Ureter (tissue), 1 donor: Measurements from ENCODE around the gene HNRNPH3. TPM values are rescaled to one million over a fixed set of nuclear protein-coding genes. Genes with fewer than 3 reads are reported as not detected.
"Not testable (repeated sequence)": the region's sequence is repeated elsewhere in the genome, so short reads cannot be mapped to it uniquely, and the experiment has no call there.

Experiments used
- DNase-seq: peaks from one replicate; pipeline ENCODE4 v3.0.0-alpha.2; 2020; ENCODE audit warnings: low spot score
- total RNA-seq: library from RNA; stranded (reverse); gene quantifications from one replicate; pipeline ENCODE4 v1.2.4, GENCODE V29; 2023
- donor health status: DM: yes; HTN: yes; CAD: no.

The HNRNPH3 gene
- total RNA-seq, result 103 TPM

- peak; percentile 99 for DNase-seq
Measured at GRCh38 chr10:68331455-68332258, at the start of gene HNRNPH3. HNRNPH3 (plus strand) TSS chr10:68332064; CDS start chr10:68337222, 5,158 bp downstream.

DNA sequence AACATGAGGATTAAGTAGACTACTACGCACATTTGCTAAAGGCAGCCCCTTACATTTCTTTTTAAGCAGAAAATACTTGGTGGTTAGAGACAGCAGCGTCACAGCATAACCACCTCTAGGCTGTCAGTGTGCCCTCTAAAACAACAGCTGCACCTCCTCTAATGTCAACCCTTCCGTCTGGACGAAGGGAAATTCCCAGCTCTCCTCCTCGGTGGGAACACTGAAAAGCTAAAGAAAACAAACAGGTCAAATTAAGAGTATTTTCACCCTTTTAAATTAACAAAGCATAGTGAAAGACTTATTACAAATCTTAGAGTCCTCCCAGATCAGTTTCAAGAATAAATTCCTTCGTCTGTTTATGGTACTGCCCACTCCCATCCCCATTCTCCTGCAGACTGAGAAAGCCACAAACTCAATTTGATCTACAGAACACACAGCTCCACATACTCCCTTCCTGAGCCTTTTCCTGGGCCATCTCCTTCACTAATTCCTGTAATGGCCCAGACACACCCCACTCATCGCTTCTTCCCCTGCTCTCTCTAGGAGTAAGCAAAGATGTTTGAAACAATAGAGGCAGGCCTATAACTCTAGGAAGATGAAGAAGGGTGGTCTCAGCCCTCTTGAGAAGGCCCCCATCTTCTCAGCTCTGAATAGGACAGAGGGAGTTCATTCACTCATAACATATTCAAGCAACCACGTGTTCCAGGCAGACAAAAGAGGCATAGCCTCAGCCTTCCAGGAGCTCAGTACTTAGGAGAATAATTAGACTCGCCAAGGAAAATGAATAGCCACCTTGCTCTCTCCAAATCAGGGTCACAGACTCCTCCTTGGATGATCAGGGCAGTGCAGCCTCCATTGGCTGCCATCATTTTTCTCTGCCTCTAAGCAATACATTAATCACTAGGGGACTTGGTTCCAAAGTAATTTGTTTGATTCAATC is 47.5 kb upstream of the HNRNPH3 start:
- DNase-seq, result no peak

DNA sequence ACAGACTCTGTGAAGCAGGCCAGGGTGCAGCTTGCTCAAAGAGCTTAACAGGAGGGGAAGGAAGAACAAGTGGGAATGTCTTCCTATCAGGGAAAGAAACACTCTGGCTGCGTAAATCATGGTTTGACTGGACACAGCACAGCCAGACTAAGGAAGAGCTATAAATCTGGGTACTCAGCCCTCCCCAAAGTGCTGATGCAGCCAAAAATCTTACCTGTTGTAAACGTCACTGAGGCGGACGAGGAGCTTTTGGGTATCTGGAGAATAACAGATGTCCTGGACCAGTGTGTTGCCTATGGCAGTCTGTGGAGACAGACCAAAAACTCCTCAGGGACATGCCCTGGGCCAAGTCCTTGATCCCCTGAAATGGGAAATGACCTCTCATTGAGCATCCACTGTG is 43.1 kb upstream of the HNRNPH3 start:
- no peak for DNase-seq

DNA sequence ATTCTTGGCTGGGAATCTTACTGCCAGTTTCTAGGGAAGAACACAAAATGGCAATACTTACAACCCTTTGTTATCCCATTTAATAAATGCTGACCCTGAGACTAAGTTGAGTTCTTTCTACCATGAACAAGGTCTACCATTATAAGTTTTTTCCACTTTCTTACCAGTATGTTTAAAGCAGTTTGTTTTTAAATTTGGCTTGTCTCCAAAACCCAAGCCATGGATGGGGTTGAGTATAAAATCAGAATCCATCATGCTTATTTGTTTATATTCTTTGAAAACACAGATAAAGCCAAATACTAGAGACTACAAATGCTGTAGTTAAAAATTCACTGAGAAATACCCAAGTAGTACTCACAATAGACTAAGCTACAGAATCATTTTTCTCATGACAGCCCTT is 41.1 kb upstream of the HNRNPH3 start:
- no peak for DNase-seq

DNA sequence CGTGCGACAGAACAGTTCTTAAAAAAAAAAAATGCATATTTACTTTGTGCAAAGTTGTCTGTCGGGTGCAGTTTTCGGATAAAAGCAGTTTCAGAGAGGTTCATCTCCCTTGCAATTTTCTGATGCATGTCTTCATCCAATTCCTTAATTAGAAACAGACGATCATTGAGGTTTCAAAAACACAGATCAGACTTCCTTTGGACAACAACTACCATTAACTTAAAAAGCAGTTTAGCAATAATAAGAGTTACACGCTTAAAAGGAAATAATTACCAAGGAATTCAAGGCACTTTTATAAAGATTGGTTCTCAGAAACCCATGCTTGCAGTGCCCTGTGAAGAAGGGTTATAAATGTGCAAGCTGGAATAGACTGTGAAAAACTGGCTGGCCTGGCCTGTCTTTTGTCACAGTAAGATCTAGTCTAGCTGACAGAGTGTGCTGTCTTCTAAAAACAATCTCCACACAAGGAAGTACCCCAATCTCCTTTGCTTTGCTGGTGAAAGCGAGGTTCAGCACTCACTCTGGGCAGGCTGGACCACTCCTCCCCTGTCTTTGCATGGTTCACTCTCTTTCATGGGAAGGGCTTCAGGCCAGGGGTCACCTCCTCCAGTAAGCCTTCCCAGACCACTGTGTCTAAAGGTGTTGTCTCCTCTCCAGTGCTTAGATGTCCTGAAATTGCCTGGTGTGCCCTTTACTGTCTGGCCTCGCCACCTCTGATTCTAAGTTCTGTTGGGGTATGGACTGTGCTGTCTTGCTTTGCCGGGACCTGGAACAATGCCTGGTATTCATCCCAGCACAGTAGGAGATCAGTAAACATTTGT is 34.8 kb upstream of the HNRNPH3 start:
- DNase-seq, result no peak

DNA sequence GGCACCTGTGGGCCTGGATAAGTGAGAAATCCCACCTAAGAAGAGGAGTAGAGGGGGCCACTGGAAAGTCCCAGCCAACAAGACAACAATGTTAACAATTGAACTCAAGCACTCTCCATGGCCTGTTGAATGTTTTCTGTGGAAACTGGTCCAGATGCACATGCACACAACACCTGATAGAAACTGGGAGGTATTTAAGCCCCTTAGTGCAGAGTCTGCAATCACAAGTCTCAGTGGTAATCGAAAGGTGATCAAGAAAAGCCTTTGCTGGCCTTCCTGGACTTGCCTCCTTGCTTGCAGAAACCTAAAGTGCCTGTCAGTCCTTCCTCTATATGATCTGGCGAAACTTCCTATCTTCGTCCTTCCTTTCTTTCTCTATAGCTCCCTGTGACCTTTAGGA is 30.6 kb upstream of the HNRNPH3 start:
- no peak for DNase-seq

DNA sequence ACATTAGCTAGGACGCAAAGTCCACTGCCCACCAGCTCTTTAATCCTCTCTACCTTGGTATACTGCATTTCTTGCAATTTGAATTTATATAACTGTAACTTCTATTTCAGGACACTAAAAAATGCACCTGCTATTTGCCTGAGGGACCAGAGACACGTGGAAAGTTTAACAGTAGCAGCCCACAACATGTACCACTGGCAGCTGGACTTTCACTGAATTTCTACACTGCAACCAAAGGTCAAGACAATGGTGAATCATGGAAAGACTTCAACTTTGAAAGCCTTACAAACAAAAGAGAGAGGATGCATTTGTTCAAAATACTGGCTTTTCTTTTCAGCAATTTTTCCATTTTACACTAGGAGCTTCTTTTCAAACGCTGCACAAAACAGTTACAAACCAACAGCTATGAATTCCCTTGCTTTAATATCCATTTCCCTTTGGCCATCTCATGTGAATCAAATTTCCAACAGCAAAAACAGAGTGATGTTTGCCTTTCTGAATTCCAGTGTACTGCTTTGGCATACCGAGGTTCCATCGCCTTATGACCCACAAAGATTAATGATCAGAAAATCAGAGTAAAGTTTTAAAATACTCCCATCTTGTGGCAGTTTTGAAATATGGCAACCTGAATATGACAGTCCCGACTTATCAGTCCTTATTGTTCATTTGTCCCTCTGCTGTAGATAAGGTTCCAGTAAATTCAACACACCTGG is 29.9 kb upstream of the HNRNPH3 start:
- DNase-seq, result no peak

DNA sequence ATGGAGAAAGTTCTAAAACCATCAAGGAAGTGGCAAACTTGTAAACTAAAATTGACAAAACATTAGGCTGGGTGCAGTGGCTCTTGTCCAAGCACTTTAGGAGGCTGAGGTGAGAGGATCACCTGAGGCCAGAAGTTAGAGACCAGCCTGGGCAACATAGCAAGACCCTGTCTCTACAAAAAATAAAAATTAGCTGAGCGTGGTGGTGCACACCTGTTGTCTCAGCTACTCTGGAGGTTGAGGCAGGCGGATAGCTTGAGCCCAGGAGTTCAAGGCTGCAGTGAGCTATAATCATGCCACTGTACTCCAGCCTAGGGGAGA is 29.4 kb upstream of the HNRNPH3 start:
- DNase-seq, result no peak

DNA sequence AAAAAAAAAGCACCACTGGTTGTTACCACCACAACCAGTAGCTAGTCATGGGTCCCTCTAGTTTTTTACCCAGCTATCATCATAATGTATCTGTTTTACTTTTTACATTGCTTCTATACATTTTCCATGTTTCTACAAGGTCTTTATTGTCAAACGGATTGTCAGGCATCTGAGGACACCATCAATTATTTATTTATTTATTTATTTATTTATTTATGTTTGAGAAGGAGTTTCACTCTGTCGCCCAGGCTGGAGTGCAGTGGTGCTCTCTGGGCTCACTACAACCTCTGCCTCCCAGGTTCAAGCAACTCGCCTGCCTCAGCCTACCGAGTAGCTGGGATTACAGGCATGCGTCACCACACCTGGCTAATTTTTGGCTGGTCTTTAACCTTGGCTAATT is 29.0 kb upstream of the HNRNPH3 start:
- no peak for DNase-seq

DNA sequence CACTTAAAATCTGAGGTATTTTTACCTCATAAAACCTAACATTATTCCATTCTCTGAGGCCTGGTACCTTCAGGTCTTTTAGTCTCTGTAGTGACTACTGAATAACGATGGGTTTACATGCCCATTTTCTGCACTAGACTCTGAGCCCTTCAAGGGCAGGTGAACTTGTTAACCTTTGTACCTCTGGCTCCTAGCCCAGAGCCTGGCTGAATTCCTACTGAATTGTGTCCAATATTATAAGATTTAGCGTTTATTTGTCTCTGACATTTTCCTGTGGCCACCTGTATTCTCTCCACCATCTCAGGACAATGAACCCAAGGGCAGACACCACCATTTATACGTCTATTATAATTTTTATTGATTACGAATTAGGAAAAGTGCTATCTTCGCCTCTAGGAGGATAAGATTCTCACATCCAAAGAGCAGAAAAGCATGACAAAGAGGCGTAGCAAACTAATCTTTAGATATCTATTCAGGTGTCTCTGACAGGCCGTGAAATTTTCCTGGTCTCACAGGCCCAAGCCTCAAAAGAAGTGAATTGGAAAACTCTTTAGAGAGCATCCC is 27.9 kb upstream of the HNRNPH3 start:
- no peak for DNase-seq

DNA sequence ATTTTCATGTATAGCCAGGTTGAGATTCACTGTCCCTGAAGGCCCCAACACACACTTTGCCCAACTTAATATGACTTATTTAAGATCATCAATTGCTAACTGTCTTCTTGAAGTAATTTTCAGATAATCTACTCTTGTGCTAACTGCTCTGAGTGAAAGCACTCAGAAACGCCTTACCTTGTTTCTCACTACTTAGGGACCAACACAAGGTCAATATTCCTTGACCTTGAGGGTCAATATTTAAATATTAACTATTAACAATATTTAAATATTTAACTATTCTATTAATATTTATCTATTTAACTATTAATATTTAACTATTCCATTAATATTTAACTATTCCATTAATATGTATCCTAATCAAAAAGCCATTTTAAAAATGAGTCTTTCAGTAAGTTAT is 26.0 kb upstream of the HNRNPH3 start:
- no peak for DNase-seq

- DNase-seq, result no peak
Measured at GRCh38 chr10:68310531-68310930, 21.3 kb upstream of the HNRNPH3 start.

DNA sequence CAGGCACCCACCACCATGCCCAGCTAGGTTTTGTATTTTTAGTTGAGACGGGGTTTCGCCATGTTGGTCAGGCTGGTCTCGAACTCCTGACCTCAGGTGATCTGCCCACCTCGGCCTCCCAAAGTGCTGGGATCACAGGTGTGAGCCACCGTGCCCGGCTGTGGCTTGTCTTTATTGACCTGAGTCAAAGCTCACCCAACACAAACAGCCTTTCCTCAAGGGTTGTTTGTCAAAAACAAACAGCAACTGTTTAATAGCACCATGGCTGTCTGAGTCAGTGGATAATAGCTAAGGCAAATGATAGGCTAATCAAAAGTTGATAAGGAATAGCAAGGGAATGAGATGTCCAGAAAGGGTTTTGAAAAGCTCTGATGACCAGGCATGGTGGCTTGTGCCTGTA is 16.9 kb upstream of the HNRNPH3 start:
- DNase-seq, result not testable (repeated sequence)

DNA sequence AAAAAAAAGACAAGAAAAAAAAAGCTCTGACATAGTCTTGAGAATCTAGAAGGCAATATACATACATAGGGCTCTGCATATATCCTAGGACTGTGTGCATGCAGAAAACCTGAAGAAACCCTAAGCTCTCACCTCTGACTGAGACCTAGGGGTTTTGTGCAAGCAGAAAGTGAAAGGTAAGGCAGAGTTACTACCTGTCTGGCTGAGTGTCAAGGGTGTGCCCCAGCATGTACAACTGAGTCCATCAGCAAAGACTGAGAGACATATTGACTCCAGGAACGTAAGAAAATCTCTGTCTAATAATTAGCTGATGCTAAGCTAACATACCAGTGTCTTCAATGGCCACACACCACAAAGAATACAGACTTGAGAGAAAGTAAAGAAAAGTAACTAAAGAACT is 16.3 kb upstream of the HNRNPH3 start:
- no peak for DNase-seq

- DNase-seq, result no peak
Measured at GRCh38 chr10:68318331-68319059, 13.4 kb upstream of the HNRNPH3 start.

GRCh38 chr10:68324396-68324795 is 7.5 kb upstream of the HNRNPH3 start:
- not testable (repeated sequence) for DNase-seq

DNA sequence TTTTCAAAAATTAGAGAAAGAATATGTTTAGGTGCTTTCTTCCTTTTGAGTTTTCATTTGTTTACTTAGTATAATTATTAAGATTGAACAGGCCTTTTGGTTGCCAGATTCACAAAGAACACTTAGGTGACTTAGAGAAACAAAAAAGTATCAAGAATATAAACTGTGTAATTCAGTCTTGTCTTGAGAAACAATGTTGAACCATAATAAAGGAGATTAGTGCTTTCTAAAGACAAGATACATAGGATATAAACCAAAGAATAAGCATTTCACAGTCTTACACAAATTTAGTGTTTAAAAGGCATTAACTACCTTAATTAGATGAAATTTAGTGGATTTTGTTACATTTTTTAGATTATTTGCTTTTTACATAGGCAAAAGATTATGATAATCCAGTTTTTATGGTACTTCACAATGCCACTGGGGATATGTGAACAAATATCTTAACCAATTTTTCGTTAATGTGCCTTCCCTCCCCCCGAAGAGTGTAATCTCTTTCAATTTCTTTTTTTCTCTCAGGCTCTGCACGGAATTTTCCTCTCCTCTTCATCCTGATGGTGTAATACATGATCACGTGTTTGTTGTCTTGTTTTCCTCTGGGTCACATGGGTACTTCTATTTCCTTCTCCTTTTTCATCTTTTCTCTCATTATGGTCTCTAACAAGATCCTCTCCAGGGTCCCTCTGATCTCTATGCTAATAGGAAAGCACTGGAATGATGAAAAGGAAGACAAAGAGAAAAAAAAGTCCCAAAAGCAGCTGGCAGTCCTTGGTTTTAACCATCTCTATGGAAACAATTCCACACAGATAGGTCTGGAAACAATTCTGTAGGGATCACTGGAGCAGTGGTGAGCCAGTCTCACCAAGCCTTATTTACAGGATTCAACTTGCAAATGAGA is 3.7 kb upstream of the HNRNPH3 start:
- DNase-seq, result no peak

- no peak for DNase-seq
Measured at GRCh38 chr10:68329506-68329861, 2.4 kb upstream of the HNRNPH3 start.

- peak; percentile 61 for DNase-seq
Measured at GRCh38 chr10:68330852-68331454, 911 bp upstream of the HNRNPH3 start.
